Neural cell (in vitro differentiated cells): ENCODE measurements around the gene ACOT7. TPM values are rescaled to one million over a fixed set of nuclear protein-coding genes. Genes with fewer than 3 reads are reported as not detected.

ENCODE experiments used
- H2AFZ ChIP-seq: fragments of 200-600, 300-800 bp; sonication (generic), shearing (Covaris generic); 2 replicates; pipeline ENCODE4 v1.6.0; 2014; ENCODE audit warnings: low read depth, mild to moderate bottlenecking, antibody characterized with exemption, low read length, moderate library complexity
- H3F3A ChIP-seq: fragments of 200-600 bp; shearing (Covaris generic); 2 replicates; pipeline ENCODE4 v1.6.1; 2016; ENCODE audit warnings: mild to moderate bottlenecking, moderate library complexity, mixed read lengths, antibody characterized with exemption, low read length; ENCODE audit not compliant: insufficient read depth, poor library complexity, severe bottlenecking
- H3K27ac ChIP-seq: fragments of 200-600, 300-800 bp; sonication (generic), shearing (Covaris generic); 2 replicates; pipeline ENCODE4 v1.5.1; 2014; ENCODE audit warnings: mild to moderate bottlenecking, low read length, moderate library complexity
- H3K27me3 ChIP-seq: fragments of 300-800, 200-600 bp; sonication (generic), shearing (Covaris generic); 2 replicates; pipeline ENCODE4 v1.6.0; 2014; ENCODE audit warnings: mild to moderate bottlenecking, low read depth, low read length, moderate library complexity; ENCODE audit not compliant: insufficient read depth
- H3K36me3 ChIP-seq: fragments of 300-800, 200-600 bp; sonication (generic), shearing (Covaris generic); 2 replicates; pipeline ENCODE4 v1.5.1; 2014; ENCODE audit warnings: mild to moderate bottlenecking, antibody characterized with exemption, low read length, moderate library complexity; ENCODE audit not compliant: insufficient read depth
- H3K4me2 ChIP-seq: fragments of 300-800, 200-600 bp; sonication (generic), shearing (Covaris generic); 2 replicates; pipeline ENCODE4 v1.6.0; 2014; ENCODE audit warnings: mild to moderate bottlenecking, low read length
- H3K4me3 ChIP-seq: fragments of 300-800, 200-600 bp; sonication (generic), shearing (Covaris generic); 2 replicates; pipeline ENCODE4 v1.5.1; 2014; ENCODE audit warnings: mild to moderate bottlenecking, low read length, moderate library complexity
- H3K79me2 ChIP-seq: fragments of 200-600 bp; shearing (Covaris generic); replicated peaks from 2 replicates; pipeline ENCODE4 v1.6.0; 2014; ENCODE audit warnings: mild to moderate bottlenecking, low read length, moderate library complexity; ENCODE audit not compliant: insufficient read depth
- H3K9ac ChIP-seq: fragments of 300-800, 200-600 bp; sonication (generic), shearing (Covaris generic); 2 replicates; pipeline ENCODE4 v1.6.1; 2016; ENCODE audit warnings: mild to moderate bottlenecking, low read length, mixed read lengths
- H3K9me2 ChIP-seq: fragments of 200-600 bp; shearing (Covaris generic); 2 replicates; pipeline ENCODE4 v1.6.1; 2016; ENCODE audit warnings: mild to moderate bottlenecking, low read length, mixed read lengths; ENCODE audit not compliant: insufficient read depth
- H3K9me3 ChIP-seq: fragments of 200-600, 300-800 bp; sonication (generic), shearing (Covaris generic); 2 replicates; pipeline ENCODE4 v1.6.1; 2016; ENCODE audit warnings: mild to moderate bottlenecking, mixed run types, low read length, moderate library complexity, mixed read lengths
- H4K20me1 ChIP-seq: fragments of 200-600 bp; shearing (Covaris generic); 2 replicates; pipeline ENCODE4 v1.6.1; 2016; ENCODE audit warnings: mild to moderate bottlenecking, mixed run types; ENCODE audit not compliant: insufficient read depth
- EP300 ChIP-seq: fragments of 450-650 bp; conservative IDR thresholded peaks from 2 replicates; pipeline ENCODE4 v1.6.1; 2014; ENCODE audit warnings: antibody characterized with exemption, mild to moderate bottlenecking, moderate library complexity; ENCODE audit not compliant: poor library complexity, severe bottlenecking
- EZH2 ChIP-seq: fragments of 200-600, 300-800 bp; shearing (Covaris generic), sonication (generic); IDR thresholded peaks from 2 replicates; pipeline ENCODE4 v1.6.1; 2014; ENCODE audit warnings: antibody characterized with exemption, low read length, borderline replicate concordance, mild to moderate bottlenecking; ENCODE audit not compliant: insufficient read depth, poor library complexity, severe bottlenecking
- MXI1 ChIP-seq: fragments of 450-650 bp; conservative IDR thresholded peaks from 2 replicates; pipeline ENCODE4 v1.6.1; 2014; ENCODE audit warnings: antibody characterized with exemption, mild to moderate bottlenecking; ENCODE audit not compliant: poor library complexity, severe bottlenecking
- POLR2AphosphoS5 ChIP-seq: IDR thresholded peaks from 2 replicates; pipeline ENCODE4 v1.6.1; 2012
- RAD21 ChIP-seq: fragments of 450-650 bp; conservative IDR thresholded peaks from 2 replicates; pipeline ENCODE4 v1.6.1; 2014; ENCODE audit warnings: antibody characterized with exemption, mild to moderate bottlenecking, moderate library complexity
- SMC3 ChIP-seq: fragments of 450-650 bp; conservative IDR thresholded peaks from 2 replicates; pipeline ENCODE4 v1.6.1; 2014; ENCODE audit warnings: antibody characterized with exemption, mild to moderate bottlenecking, moderate library complexity; ENCODE audit not compliant: poor library complexity
- TAF1 ChIP-seq: IDR thresholded peaks from 2 replicates; pipeline ENCODE4 v1.6.1; 2012; ENCODE audit warnings: low read depth
- polyA plus RNA-seq: library from polyadenylated mRNA; depleted of rRNA; stranded (reverse); fragments of >200 nt; gene quantifications from 2 replicates; pipeline ENCODE4 v1.2.3, GENCODE V29; 2014
- TF ChIP-seq, protein P1 (sequence below): fragments of 450-650 bp; IDR thresholded peaks from 2 replicates; pipeline ENCODE4 v1.5.1; 2014; ENCODE audit warnings: antibody characterized with exemption, mild to moderate bottlenecking, moderate library complexity; ENCODE audit not compliant: poor library complexity, severe bottlenecking
- TF ChIP-seq, protein P2 (sequence below): IDR thresholded peaks from 2 replicates; pipeline ENCODE4 v1.6.1; 2012; ENCODE audit warnings: borderline replicate concordance

Gene ACOT7
- polyA plus RNA-seq, 1 donor from 2014 or later = 101 TPM

GRCh38 chr1:6336776-6337622, 56.6 kb downstream of the ACOT7 start:
- Histone ChIP-seq H3K27ac (peak overlapping the region; percentile 78), H3K36me3 (no peaks in the 10 kb centered on the region), H3K27me3 (no peaks in the 10 kb centered on the region), H3K4me3 (peak overlapping the region; percentile 36), H2AFZ (no peak overlapping the region), H3K9me2 (no peaks in the 10 kb centered on the region), H3K9me3 (no peaks in the 10 kb centered on the region), H3K79me2 (no peaks in the 10 kb centered on the region), H3F3A (peaks cover 6% of the 10 kb centered on the region), H3K9ac (peak overlapping the region; percentile 62), H3K4me2 (no peak overlapping the region), H4K20me1 (no peaks in the 10 kb centered on the region)
- no peak for TF ChIP-seq EZH2
- TF ChIP-seq RAD21 = no peak
- no peak for TF ChIP-seq SMC3
- TF ChIP-seq, protein P1, sequence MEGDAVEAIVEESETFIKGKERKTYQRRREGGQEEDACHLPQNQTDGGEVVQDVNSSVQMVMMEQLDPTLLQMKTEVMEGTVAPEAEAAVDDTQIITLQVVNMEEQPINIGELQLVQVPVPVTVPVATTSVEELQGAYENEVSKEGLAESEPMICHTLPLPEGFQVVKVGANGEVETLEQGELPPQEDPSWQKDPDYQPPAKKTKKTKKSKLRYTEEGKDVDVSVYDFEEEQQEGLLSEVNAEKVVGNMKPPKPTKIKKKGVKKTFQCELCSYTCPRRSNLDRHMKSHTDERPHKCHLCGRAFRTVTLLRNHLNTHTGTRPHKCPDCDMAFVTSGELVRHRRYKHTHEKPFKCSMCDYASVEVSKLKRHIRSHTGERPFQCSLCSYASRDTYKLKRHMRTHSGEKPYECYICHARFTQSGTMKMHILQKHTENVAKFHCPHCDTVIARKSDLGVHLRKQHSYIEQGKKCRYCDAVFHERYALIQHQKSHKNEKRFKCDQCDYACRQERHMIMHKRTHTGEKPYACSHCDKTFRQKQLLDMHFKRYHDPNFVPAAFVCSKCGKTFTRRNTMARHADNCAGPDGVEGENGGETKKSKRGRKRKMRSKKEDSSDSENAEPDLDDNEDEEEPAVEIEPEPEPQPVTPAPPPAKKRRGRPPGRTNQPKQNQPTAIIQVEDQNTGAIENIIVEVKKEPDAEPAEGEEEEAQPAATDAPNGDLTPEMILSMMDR = no peak
- TF ChIP-seq TAF1 = no peak
- TF ChIP-seq MXI1 = no peak
- TF ChIP-seq POLR2AphosphoS5 = no peak

DNA sequence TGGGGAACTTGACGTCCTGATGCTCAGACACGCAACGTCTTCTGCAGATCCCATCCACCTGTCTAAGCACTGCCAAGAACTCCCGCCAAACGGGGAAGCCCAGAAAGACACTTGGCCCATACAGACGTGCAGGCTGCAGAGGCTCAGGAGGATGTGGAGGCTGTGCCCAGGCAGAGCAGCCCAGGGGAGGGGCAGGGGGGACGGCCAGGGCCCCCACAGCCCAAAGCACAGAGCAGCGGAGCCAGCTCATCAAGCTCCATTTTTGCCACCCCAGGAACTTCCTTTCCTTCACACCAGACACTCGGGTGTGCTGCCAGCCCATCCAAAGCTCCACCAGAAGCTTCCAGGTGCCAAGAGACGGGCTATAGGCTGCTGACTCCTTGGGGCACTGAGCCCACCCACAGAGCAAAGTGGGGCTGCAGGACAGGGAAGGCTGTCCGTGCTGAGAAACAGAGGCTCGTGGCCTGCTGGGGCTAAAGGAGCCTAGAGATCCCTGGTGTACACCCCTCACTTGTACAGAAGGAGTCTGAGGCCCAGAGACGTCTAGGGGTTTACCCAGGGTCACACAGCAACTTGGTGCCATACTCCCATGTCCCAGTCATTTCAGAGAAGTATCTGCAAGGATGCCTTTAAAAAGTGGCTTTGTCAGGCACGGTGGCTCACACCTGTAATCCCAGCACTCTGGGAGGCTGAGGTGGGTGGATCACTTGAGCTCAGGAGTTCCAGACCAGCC, 59.1 kb downstream of the ACOT7 start:
- TF ChIP-seq EP300 = no peak
- no peak for TF ChIP-seq POLR2AphosphoS5
- no peak for TF ChIP-seq SMC3
- TF ChIP-seq, protein P1 = no peak
- TF ChIP-seq, protein P2, sequence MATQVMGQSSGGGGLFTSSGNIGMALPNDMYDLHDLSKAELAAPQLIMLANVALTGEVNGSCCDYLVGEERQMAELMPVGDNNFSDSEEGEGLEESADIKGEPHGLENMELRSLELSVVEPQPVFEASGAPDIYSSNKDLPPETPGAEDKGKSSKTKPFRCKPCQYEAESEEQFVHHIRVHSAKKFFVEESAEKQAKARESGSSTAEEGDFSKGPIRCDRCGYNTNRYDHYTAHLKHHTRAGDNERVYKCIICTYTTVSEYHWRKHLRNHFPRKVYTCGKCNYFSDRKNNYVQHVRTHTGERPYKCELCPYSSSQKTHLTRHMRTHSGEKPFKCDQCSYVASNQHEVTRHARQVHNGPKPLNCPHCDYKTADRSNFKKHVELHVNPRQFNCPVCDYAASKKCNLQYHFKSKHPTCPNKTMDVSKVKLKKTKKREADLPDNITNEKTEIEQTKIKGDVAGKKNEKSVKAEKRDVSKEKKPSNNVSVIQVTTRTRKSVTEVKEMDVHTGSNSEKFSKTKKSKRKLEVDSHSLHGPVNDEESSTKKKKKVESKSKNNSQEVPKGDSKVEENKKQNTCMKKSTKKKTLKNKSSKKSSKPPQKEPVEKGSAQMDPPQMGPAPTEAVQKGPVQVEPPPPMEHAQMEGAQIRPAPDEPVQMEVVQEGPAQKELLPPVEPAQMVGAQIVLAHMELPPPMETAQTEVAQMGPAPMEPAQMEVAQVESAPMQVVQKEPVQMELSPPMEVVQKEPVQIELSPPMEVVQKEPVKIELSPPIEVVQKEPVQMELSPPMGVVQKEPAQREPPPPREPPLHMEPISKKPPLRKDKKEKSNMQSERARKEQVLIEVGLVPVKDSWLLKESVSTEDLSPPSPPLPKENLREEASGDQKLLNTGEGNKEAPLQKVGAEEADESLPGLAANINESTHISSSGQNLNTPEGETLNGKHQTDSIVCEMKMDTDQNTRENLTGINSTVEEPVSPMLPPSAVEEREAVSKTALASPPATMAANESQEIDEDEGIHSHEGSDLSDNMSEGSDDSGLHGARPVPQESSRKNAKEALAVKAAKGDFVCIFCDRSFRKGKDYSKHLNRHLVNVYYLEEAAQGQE = no peak
- TF ChIP-seq MXI1 = no peak
- TF ChIP-seq EZH2 = no peak
- no peak for TF ChIP-seq RAD21
- TF ChIP-seq TAF1 = no peak
- Histone ChIP-seq H3K27ac (no peak overlapping the region), H3K9ac (no peak overlapping the region), H3K9me3 (no peaks in the 10 kb centered on the region), H4K20me1 (no peaks in the 10 kb centered on the region), H3K27me3 (no peaks in the 10 kb centered on the region), H2AFZ (no peak overlapping the region), H3K9me2 (no peaks in the 10 kb centered on the region), H3F3A (peaks cover 6% of the 10 kb centered on the region), H3K4me3 (no peak overlapping the region), H3K36me3 (no peaks in the 10 kb centered on the region), H3K79me2 (no peaks in the 10 kb centered on the region), H3K4me2 (no peak overlapping the region)
